HG03442 (cell line): ENCODE data around the gene GEMIN5.

ENCODE experiments used
- ATAC-seq: cut with Tn5 transposase; IDR thresholded peaks from one replicate; pipeline ENCODE4 v1.9.1; 2021; ENCODE audit warnings: mild to moderate bottlenecking, moderate library complexity; ENCODE audit not compliant: unreplicated experiment

GEMIN5 gene

DNA sequence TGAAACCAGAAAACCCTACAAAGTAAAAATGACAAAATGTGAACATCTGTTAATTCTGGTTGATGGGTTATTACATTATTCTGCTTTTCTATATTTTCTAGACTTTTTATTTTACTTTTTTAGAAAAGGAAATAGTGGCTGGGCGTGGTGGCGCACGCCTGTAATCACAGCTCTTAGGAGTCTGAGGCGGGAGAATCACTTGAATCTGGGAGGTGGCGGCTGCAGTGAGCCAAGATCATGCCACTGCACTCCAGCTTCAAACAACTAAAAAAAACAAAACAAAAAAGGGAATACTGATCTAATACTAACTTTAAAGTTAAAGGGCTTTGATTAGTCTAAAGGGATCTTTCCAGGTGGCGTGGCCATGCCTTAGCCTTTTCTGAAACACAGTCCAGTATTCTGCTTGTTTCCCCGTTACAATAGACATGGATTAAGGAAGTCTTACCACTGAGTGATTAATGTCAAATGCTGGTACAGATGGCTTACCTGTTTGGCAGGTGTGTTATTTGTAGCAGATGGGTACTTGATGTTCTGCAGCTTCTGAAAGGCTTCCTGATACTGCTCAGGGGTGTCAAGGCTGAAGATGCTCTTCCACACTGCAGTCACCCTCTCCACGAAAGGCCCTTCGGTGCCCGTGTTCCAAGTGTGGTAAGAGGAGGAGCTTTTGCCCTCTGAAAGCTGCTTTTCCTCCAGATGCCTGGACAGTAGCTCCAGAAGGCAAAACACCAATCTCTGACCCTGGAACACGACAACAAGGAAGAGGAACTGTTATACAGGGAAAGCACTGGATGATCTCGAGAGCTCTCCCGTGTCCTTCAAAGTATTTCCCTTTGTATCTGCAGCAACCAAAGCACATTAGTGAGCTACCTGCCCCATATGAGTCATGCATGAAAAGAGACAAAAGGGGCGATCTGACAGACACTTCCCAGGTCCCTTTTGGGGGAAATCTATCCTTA, 42.1 kb downstream of the GEMIN5 start:
- ATAC-seq, result no peak

GRCh38 chr5:154893381-154893780, 44.6 kb downstream of the GEMIN5 start:
- no peak for ATAC-seq

- no peak for ATAC-seq
These were observed 45.6 kb downstream of the GEMIN5 start for GRCh38 chr5:154892369-154892771.

GRCh38 chr5:154885439-154885838, 52.6 kb downstream of the GEMIN5 start:
- ATAC-seq, result no peak

DNA sequence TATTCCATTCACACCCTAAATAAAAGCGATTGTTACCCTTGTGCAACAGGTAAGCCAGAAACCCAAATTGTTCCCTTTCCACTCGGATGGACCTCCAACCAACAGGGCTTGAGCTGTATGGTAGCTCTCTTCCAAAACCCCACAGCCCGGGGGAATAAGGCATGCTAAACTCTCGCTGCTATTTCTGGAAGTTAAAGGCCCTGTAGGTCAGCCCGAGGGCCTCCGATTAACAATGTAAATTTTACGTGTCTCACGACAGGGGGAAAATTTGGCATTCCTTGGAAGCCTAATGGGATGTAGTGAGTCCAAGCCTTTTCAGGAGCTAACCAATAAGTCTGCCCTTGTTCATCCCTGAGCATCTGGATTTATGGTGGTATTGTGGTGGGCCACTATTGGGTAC, 53.6 kb downstream of the GEMIN5 start:
- ATAC-seq, result no peak

DNA sequence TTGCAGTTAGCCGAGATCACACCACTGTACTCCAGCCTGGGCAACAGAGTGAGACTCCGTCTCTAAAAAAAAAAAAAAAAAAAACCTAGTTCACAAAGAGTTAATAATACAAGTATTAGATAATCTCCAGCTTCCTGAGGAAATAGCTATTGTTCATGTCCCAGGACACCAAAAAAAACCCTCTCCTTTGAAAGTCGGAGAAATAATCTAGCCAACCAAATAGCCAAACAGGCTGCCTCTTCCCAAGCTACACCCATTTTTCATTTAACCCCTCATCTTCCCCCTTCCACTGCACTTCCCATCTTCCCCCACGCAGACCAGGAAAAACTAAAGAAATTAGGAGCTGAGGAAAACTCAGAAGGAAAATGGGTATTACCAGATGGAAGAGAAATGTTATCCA, 56.0 kb downstream of the GEMIN5 start:
- no peak for ATAC-seq

DNA sequence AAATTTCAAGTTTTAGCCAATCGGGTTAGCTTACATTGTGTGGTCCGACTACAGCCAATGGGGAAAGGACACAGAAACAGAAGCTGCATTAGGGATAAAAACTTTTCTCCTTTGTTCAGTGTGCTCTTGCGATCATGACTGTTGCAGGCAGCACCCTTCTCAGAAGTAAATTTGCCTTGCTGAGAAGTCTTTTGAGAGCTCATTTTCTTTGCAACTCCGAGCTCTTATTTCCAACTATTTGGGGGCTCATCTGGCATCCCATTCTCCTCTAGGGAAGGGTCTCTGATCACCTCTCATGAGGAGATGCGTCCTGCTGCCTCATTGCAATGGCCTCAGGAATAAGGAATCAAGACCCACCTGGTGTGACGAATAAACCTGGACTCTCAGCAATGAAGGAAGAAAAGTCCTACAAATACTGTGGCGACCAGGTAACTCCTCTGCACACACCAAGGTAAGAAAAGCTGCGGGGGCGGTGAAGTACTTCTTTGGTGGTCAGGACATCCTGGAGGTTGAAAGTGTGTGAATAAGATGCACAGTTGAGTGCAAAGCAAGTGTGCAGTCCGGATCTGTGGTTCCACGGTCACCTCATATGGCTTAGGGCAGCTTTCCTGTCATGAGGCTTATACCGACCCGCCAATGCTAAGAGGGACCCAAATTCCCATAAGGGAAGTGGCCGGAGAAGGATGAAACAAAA, 59.2 kb downstream of the GEMIN5 start:
- no peak for ATAC-seq

DNA sequence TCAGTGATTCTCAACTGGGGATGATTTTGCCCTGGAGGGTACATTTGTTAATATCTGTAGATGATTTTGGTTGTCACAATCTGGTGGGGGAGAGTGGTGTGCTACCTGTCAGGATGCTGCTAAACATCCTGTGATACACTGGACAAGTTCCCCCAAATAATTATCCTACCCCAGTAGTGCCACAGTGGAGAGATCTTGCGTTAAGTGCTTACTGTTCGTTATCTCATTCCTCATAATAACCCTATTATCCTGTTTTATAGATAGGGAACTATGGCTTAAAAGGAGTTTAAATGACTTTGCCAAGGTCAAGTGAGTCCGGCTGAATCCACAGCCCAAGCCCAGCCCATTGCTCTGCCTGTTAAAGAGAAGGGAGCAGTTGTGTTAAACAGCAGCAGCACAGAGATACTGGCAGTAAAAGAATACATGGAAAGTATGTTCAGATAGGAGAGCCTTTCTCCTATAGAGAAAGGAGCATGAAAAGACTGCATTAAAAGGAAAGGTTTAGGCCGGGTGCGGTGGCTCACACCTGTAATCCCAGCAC, 64.2 kb downstream of the GEMIN5 start:
- ATAC-seq, result no peak

- no peak for ATAC-seq
These were observed 66.3 kb downstream of the GEMIN5 start for GRCh38 chr5:154871734-154872133.

DNA sequence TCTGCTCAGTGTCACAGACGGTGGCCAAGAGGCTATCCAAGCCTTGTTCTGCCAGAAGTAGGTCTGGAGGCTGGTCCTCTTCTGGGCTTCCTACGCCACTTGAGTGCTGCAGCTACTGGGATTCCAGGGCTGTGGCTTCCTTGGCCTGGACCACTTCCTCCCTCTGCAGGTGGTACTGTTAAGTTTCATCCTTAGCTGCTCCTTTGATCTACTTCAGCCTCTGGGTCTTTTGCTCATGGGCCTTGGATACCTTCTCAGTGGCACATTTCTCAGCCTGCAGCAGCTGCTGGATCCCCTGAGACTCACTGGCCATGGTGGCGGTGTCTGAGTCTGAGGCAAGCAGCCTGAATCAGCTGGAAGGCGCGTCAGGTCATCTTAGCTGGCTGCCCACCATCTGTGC, 69.3 kb downstream of the GEMIN5 start:
- ATAC-seq, result no peak

- no peak for ATAC-seq
These were observed 71.2 kb downstream of the GEMIN5 start for GRCh38 chr5:154866841-154867240.

- ATAC-seq, result no peak
These were observed 72.4 kb downstream of the GEMIN5 start for GRCh38 chr5:154865466-154866184.

- no peak for ATAC-seq
These were observed 74.5 kb downstream of the GEMIN5 start for GRCh38 chr5:154863291-154864080.

- ATAC-seq, result no peak
These were observed 75.2 kb downstream of the GEMIN5 start for GRCh38 chr5:154862766-154863165.

GRCh38 chr5:154861946-154862345, 76.1 kb downstream of the GEMIN5 start:
- no peak for ATAC-seq

DNA sequence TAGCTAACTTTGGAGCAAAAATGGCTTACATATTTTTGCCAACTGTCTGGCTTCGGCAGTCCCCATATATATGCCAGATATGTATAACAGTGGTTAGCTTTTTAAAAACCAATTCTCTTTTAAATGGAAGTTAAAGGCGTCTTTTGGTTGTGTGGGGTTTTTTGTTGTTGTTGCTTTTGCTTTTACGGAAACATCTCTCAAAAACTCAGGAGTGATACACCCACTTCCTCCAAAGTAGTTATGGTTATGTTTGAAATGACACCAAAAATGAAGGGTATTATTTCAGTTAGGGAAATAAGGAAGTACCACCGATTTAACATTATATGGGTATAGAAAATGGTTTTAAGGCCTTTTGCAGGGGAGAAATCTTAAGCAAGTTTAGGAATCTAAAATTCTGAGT, 77.2 kb downstream of the GEMIN5 start:
- ATAC-seq, result no peak

DNA sequence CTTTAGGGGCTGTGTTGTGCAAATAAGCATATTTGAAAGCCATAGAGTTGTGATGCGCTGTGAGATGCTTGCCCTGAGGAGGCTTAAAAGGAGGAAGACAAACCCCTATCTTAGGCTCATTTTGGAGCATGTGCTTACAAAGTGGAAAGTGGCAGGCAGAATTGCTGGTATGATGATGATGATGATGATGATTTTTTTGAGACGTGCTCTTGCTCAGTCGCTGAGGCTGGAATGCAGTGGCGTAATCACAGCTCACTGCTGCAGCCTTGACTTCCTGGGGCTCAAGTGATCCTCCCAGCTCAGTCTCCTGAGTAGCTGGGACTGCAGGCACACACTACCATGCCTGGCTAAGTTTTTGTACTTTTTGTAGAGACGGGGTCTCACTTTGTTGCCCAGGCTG, 77.9 kb downstream of the GEMIN5 start:
- no peak for ATAC-seq

DNA sequence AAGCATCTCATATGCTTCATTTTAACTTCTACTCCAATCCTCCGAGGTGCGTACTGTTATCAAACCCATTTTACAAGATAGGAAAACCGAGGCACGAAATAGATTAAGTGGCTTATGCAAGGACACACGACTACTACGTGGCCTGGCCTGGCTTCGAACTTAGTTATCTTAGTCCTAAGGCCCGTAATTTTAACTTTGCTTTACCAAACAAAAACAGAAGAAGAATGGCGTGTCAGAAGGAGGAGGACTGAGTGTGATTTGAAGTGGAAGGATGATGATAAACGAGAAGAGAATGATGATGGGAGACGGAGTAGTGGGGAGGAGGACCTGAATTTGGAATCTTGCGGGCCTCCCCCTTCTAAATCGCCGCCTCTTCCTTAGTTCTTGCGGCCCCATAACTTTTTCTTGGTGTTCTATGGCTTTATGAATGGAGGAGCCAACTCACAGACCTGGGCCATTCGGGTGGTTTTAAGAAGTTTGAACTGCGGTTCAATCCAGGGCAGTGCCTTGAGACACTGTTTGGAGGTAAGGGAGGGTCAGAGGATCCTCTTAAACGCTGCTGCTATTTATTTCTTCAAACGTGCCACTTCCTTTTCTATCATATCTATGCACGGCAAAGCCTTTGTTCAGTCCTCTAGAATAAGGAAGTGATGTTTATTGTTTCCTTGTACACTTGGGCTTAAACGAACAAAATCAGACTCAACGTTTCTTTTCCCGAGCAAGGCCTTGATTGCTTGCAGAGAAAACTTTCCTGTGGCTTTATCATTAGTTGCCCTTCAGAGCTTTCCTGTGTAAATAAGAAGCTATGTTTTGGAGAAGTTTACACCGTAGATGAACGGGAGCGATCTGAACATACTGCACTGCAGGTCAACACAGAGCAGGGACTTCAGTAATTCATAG, 78.8 kb downstream of the GEMIN5 start:
- no peak for ATAC-seq

DNA sequence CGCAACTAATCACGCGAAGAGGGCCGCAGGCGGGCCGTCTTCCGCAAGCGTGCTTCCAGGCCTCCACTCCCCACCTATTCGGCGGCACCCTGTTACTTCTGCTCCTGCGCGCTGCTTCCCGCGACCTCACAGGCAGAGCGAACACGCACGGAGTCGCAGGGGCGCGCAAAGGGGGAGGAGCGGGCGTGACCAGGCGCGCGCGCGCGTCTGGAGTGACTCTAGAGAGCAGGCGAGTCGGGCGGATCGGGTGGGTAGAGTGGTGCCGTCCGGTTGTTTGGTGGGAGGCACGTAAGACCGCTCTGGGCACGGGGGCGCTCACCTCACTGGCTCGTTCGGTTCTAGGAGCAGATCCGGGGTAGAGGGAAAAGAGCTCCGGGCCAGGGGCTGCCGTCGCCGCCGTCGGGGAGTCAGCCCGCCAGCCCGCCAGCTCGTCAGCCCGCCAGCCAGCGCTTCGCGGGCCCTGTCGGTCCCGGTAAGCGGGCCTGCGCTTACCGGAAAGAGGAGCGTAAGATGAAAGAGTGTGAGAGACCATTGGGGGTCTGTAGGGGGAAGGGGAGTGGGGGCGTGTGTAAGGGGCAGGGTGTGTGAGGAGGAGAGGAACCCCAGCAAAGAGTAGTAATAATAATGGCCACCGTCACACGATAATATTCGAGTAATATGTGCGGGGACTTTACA, 79.6 kb downstream of the GEMIN5 start, which contains the start of gene CNOT8:
Gene CNOT8 (plus strand): TSS at position 331 of the 675 bp plus-strand sequence. CDS start 4,652 bp downstream, outside the sequence.
- peak; percentile 75 for ATAC-seq
